ENCODE measurements around the gene ZRANB2. TPM values are rescaled to one million over a fixed set of nuclear protein-coding genes. Genes with fewer than 3 reads are reported as not detected.

The ZRANB2 gene
- total RNA-seq, 1 donor from 2014 or later: 30.8 TPM

GRCh38 chr1:71049951-71050598 lies 30.8 kb downstream of the ZRANB2 start:
- no peaks in the 10 kb centered on the region for H3K36me3 ChIP-seq (ENCODE audit: control insufficient read depth, insufficient read depth, low read length)
- FAIRE-seq (no peak), DNase-seq (ENCODE audit: low read depth) (peak; percentile 75)
- no peak overlapping the region for H3K4me3 ChIP-seq (ENCODE audit: low read depth, low read length)
- TF ChIP-seq, protein P1, sequence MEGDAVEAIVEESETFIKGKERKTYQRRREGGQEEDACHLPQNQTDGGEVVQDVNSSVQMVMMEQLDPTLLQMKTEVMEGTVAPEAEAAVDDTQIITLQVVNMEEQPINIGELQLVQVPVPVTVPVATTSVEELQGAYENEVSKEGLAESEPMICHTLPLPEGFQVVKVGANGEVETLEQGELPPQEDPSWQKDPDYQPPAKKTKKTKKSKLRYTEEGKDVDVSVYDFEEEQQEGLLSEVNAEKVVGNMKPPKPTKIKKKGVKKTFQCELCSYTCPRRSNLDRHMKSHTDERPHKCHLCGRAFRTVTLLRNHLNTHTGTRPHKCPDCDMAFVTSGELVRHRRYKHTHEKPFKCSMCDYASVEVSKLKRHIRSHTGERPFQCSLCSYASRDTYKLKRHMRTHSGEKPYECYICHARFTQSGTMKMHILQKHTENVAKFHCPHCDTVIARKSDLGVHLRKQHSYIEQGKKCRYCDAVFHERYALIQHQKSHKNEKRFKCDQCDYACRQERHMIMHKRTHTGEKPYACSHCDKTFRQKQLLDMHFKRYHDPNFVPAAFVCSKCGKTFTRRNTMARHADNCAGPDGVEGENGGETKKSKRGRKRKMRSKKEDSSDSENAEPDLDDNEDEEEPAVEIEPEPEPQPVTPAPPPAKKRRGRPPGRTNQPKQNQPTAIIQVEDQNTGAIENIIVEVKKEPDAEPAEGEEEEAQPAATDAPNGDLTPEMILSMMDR (IDR thresholded peaks at IDR 0.05; ENCODE audit: insufficient read depth, low read length, severe bottlenecking): peak; percentile 69
- peaks cover 22% of the 10 kb centered on the region for H3K27me3 ChIP-seq (ENCODE audit: control insufficient read depth, insufficient read depth, low read length)

- H3K27me3 ChIP-seq (ENCODE audit: control insufficient read depth, insufficient read depth, low read length): peaks cover 23% of the 10 kb centered on the region
- H3K36me3 ChIP-seq (ENCODE audit: control insufficient read depth, insufficient read depth, low read length): no peaks in the 10 kb centered on the region
- peak within 1 kb of the TSS; percentile 26 for H3K4me3 ChIP-seq (ENCODE audit: low read depth, low read length)
- TF ChIP-seq, protein P1 (IDR thresholded peaks at IDR 0.05; ENCODE audit: insufficient read depth, low read length, severe bottlenecking): no peak
- DNase-seq (ENCODE audit: low read depth) (peak; percentile 12), FAIRE-seq (no peak)
These were observed 32.9 kb downstream of the ZRANB2 start, which contains the start of gene PTGER3 for GRCh38 chr1:71047635-71048607. Gene PTGER3 (minus strand): TSS chr1:71047816. CDS start chr1:71047577, 239 bp downstream.

- FAIRE-seq (no peak), DNase-seq (ENCODE audit: low read depth) (no peak)
- H3K36me3 ChIP-seq (ENCODE audit: control insufficient read depth, insufficient read depth, low read length): no peaks in the 10 kb centered on the region
- peaks cover 23% of the 10 kb centered on the region for H3K27me3 ChIP-seq (ENCODE audit: control insufficient read depth, insufficient read depth, low read length)
- TF ChIP-seq, protein P1 (IDR thresholded peaks at IDR 0.05; ENCODE audit: insufficient read depth, low read length, severe bottlenecking): no peak
- H3K4me3 ChIP-seq (ENCODE audit: low read depth, low read length): peak overlapping the region; percentile 26
These were observed 33.8 kb downstream of the ZRANB2 start for GRCh38 chr1:71046891-71047634.

DNA sequence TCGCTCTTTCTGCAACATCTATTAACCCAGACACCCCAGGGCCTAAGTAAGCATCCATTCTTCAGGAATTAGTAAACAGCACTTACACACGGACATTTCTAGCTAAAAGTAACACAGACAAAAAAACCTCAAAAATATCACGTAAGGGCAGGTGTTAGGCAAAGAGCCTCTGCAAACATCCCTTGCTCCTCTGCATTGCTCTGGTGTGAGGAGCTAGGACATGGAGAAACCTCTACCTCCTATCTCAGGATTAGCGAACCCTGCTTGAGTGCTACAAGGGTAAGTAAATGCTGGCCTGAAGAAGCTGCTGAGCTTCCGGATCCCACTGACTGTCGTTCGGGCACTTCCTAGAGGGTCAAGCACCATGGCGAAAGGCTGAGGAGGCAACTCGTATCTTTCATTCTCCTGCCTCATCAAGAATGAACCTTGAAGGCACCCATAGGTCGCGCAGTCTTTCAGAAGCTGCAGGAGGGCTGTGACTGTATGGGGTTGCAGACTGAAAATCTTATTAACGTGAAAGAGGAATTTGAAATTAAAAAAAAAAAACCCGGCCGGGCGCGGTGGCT lies 35.3 kb downstream of the ZRANB2 start:
- TF ChIP-seq, protein P1 (IDR thresholded peaks at IDR 0.05; ENCODE audit: insufficient read depth, low read length, severe bottlenecking): no peak
- peaks cover 23% of the 10 kb centered on the region for H3K27me3 ChIP-seq (ENCODE audit: control insufficient read depth, insufficient read depth, low read length)
- H3K4me3 ChIP-seq (ENCODE audit: low read depth, low read length): no peak overlapping the region
- DNase-seq (ENCODE audit: low read depth) (no peak), FAIRE-seq (no peak)
- no peaks in the 10 kb centered on the region for H3K36me3 ChIP-seq (ENCODE audit: control insufficient read depth, insufficient read depth, low read length)

DNA sequence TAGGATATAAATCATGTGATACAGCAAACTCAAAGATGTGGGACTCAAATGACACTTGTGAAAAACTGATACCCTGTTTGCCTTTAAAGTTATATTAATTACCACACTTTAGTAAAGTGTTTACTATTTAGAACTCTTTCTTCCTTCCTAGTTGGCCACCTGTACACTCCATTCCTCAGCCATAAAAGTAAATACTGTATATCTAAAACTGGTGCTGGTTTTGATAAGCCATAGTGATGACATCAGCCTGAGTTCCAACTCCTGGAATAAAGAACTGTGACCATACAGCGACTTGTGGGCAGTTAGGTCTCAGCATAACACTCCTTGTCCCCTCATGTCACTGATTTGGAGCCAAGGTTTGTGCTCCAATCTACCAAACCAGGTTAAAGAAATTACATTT lies 36.0 kb downstream of the ZRANB2 start:
- Histone ChIP-seq H3K4me3 (ENCODE audit: low read depth, low read length) (no peak overlapping the region), H3K27me3 (ENCODE audit: control insufficient read depth, insufficient read depth, low read length) (peaks cover 23% of the 10 kb centered on the region), H3K36me3 (ENCODE audit: control insufficient read depth, insufficient read depth, low read length) (no peaks in the 10 kb centered on the region)
- no peak for FAIRE-seq
- no peak for DNase-seq (ENCODE audit: low read depth)
- TF ChIP-seq, protein P1 (IDR thresholded peaks at IDR 0.05; ENCODE audit: insufficient read depth, low read length, severe bottlenecking): no peak

Measured in bronchial epithelial cell (primary cell).